ENCODE results near the gene TGIF2. TPM values are rescaled to one million over a fixed set of nuclear protein-coding genes. Genes with fewer than 3 reads are reported as not detected.

Gene TGIF2
- total and polyA plus RNA-seq, 2 of the 8 experiments (the other 6 are each of a cell fraction or from before 2014, with no cell fraction given) = 49.7 to 76.7 TPM

DNA sequence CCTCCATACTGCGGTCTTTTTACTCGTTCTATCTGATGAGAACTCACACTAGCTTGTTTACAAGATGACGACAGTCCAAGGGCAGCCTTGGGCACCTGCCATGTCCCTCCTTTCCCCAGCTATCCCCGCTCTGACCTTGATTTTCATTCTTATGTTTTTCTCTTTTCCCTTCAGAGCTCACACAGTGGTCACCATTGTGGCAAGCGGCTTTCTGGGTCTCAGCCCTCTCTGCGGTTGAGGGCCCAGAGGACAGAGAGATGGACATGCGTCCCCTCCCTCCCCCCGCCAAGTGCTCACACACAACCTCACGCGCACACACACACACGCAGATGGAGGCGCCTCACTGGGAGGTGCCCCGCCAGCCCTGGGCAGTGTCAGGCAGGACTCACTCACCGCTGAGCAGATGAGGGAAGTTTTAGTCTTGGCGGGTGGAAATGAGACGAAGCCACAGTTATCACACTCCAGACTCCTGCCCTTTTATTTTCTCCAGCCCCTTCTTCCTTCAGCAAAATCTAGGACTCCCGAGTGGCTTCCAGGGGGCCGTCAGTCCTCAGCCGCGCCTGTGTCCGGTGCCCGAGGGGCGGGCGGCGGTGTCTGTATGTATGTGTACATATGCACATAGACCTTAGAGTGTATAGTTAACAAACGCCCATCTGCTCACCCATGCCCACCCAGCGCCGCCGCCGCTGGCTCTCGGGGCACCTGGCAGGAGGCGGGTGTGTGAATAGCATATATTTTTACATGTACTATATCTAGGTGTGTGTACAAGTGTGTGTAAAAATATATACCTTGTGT lies 45.9 kb upstream of the TGIF2 start:
- Histone ChIP-seq H2BK15ac (ENCODE audit: low read length) (no peak overlapping the region), H3K14ac (ENCODE audit: insufficient read length) (no peak overlapping the region), H4K91ac (replicated peaks; ENCODE audit: insufficient read length, low read length) (no peak overlapping the region), H2BK5ac (ENCODE audit: low read depth, low read length) (no peak overlapping the region), H3K23ac (ENCODE audit: insufficient read length) (no peak overlapping the region), H3K4ac (replicated peaks; ENCODE audit: insufficient read length, low read depth, low read length) (no peak overlapping the region), H4K20me1 (replicated peaks in 1 of 2; ENCODE audit: control insufficient read depth in 1 of 2, insufficient read depth in 2 of 2, low read length in 2 of 2) (peaks cover 8 to 14% of the 10 kb centered on the region in 2 experiments), H3K56ac (replicated peaks; ENCODE audit: insufficient read length, low read depth, low read length) (no peak overlapping the region), H3K36me3 (ENCODE audit: control insufficient read depth in 2 of 4, insufficient read depth in 4 of 4, low read length in 3 of 4) (peaks cover 6 to 30% (median 19%) of the 10 kb centered on the region in 4 experiments), H3K9ac (replicated peaks in 1 of 4; ENCODE audit: extremely low read depth in 1 of 4, low read depth in 3 of 4, low read length in 3 of 4) (no peak overlapping the region), H3K79me1 (ENCODE audit: low read depth, low read length) (no peaks in the 10 kb centered on the region; the same call in 1 of the 2 replicates), H3K18ac (ENCODE audit: extremely low read depth, low read length) (no peak overlapping the region), H2BK120ac (replicated peaks; ENCODE audit: low read depth, low read length) (no peak overlapping the region), H2BK20ac (ENCODE audit: low read length) (no peak overlapping the region), H2AK5ac (ENCODE audit: low read depth, low read length) (no peak overlapping the region), H3K9me3 (ENCODE audit: insufficient read depth in 2 of 2, low read depth in 1 of 2, low read length in 1 of 2) (no peaks in the 10 kb centered on the region), H2AFZ (ENCODE audit: low read length) (no peak overlapping the region), H3K4me2 (ENCODE audit: insufficient read depth in 1 of 2, low read depth in 2 of 2, low read length in 2 of 2) (no peak overlapping the region), H2BK12ac (ENCODE audit: low read depth, low read length) (no peak overlapping the region), H4K8ac (ENCODE audit: extremely low read depth, insufficient read depth, low read length) (peak overlapping the region; percentile 3; the same call in 1 of the 2 replicates), H3K27ac (ENCODE audit: low read depth, low read length) (no peak overlapping the region), H3K4me1 (replicated peaks in 1 of 4; ENCODE audit: control insufficient read depth in 3 of 4, insufficient read depth in 4 of 4, low read length in 3 of 4) (no peaks in the 10 kb centered on the region), H4K5ac (ENCODE audit: insufficient read length, low read depth, low read length) (no peak overlapping the region), H3K23me2 (ENCODE audit: low read depth, low read length) (no peaks in the 10 kb centered on the region), H3K79me2 (ENCODE audit: control insufficient read depth in 1 of 2, insufficient read depth in 2 of 2, low read length in 2 of 2) (no peaks in the 10 kb centered on the region), H3K4me3 (ENCODE audit: extremely low read depth in 1 of 4, insufficient read depth in 2 of 4, low read depth in 3 of 4, low read length in 4 of 4) (no peak overlapping the region), H3K27me3 (replicated peaks in 1 of 4; ENCODE audit: control insufficient read depth in 3 of 4, extremely low read depth in 1 of 4, insufficient read depth in 3 of 4, low read length in 3 of 4) (no peaks in the 10 kb centered on the region)
- 92% methylated on average over 32 of the region's 32 CpGs; no CpG with 5 or more reads in 1 of the 2 experiments for WGBS, 2 experiments (ENCODE audit: extremely low coverage in 1 of 2, insufficient coverage in 1 of 2, insufficient read length in 1 of 2, insufficient replicate concordance in 2 of 2, low coverage in 1 of 2, low lambda C conversion rate in 2 of 2, missing lambda C conversion rate in 1 of 2)
- FAIRE-seq = no peak
- ChIA-PET POLR2A (ENCODE audit: partially characterized antibody) (interaction anchor here (0.7 kb wide), 1 partner anchor 15 kb away, joined by 3 read pairs; no protein-coding TSS in a partner anchor), CTCF (ENCODE audit: partially characterized antibody) (interaction anchor here (0.6 to 2.6 kb wide), 4 partner anchors 14 to 68 kb away, joined by 3 to 16 read pairs (median 5); partner anchors contain the start of gene MYL9)
- DNase-seq (ENCODE audit: low read depth in 1 of 2, low spot score in 2 of 2) = no peak
- no peak for TF ChIP-seq FOSL1 (IDR thresholded peaks at IDR 0.05; ENCODE audit: insufficient read depth, low read depth, low read length)
- TF ChIP-seq KDM4A (IDR thresholded peaks at IDR 0.05; ENCODE audit: low read depth, low read length, severe bottlenecking) = no peak
- no peak for TF ChIP-seq NRF1 (IDR thresholded peaks at IDR 0.05; ENCODE audit: low read depth, low read length)
- no peak for TF ChIP-seq ASH2L (IDR thresholded peaks at IDR 0.05; ENCODE audit: low read length)
- no peak for TF ChIP-seq SUZ12 (IDR thresholded peaks at IDR 0.05; ENCODE audit: low read length)
- no peak for TF ChIP-seq EZH2 (IDR thresholded peaks at IDR 0.05; ENCODE audit: low read depth, low read length, severe bottlenecking)
- TF ChIP-seq RBBP5 (IDR thresholded peaks at IDR 0.05; ENCODE audit: borderline replicate concordance, low read depth, low read length) = no peak
